HepG2 (cell line): ENCODE results near the gene FBXW12. TPM values are rescaled to one million over a fixed set of nuclear protein-coding genes. Genes with fewer than 3 reads are reported as not detected.

Experiments used
- EP300 ChIP-seq, 3 experiments: sonication (generic) in 1 of 3; formaldehyde crosslinking in 1 of 3; IDR thresholded peaks; 2 replicates each; pipeline versions ENCODE4 v1.5.1 to v1.6.1; 2011 to 2020; ENCODE audit warnings: low read depth in 2 of 3, low read length in 2 of 3, borderline replicate concordance in 1 of 3, improper control_type of control experiment in 1 of 3, mild to moderate bottlenecking in 1 of 3, missing genetic modification reagents in 1 of 3, moderate library complexity in 1 of 3
- KAT2B ChIP-seq: fragments of 150-350 bp; IDR thresholded peaks from 2 replicates; pipeline ENCODE4 v1.6.1; 2014; ENCODE audit warnings: low read depth, low read length, borderline replicate concordance
- KLF15 ChIP-seq: sonication (generic); formaldehyde crosslinking; IDR thresholded peaks from 2 replicates; pipeline ENCODE4 v1.8.1; 2023; ENCODE audit warnings: borderline replicate concordance, mild to moderate bottlenecking, inconsistent platforms, missing genetic modification reagents, mixed read lengths
- KMT2B ChIP-seq: IDR thresholded peaks from 2 replicates; pipeline ENCODE4 v1.6.1; 2016; ENCODE audit warnings: missing genetic modification reagents, missing compliant biosample characterization
- SRY ChIP-seq: sonication (generic); formaldehyde crosslinking; IDR thresholded peaks from 2 replicates; pipeline ENCODE4 v1.8.0; 2022; ENCODE audit warnings: mild to moderate bottlenecking, missing genetic modification reagents
- ZNF431 ChIP-seq: sonication (generic); formaldehyde crosslinking; IDR thresholded peaks from 2 replicates; pipeline ENCODE4 v1.9.0; 2022; ENCODE audit warnings: missing genetic modification reagents, low read depth, mild to moderate bottlenecking, borderline replicate concordance
- ZNF567 ChIP-seq: sonication (generic); formaldehyde crosslinking; IDR thresholded peaks from 2 replicates; pipeline ENCODE4 v1.8.1; 2023; ENCODE audit warnings: mild to moderate bottlenecking, missing genetic modification reagents, borderline replicate concordance
- ZNF788 ChIP-seq: sonication (generic); formaldehyde crosslinking; IDR thresholded peaks from 2 replicates; pipeline ENCODE4 v1.5.0; 2020; ENCODE audit warnings: mild to moderate bottlenecking, missing genetic modification reagents, borderline replicate concordance
- polyA plus RNA-seq, 8 experiments: library from polyadenylated mRNA; depleted of rRNA in 3 of 8; stranded (reverse) in 7 of 8; unstranded in 1 of 8; fragments of >200 nt; fragmentation: Illumina TruSeq in 4 of 8; extraction: Trizol in 4 of 8; gene quantifications; 2 replicates each; pipeline versions ENCODE4 v1.2.1 to v1.2.3, GENCODE V29; 2011 to 2016; ENCODE audit warnings: low read depth in 4 of 8, missing spikeins in 1 of 8, mixed read lengths in 1 of 8; ENCODE audit not compliant: insufficient read depth in 1 of 8
- total RNA-seq, 5 experiments: library from RNA; depleted of rRNA; stranded (reverse); fragments of >200 nt; fragmentation: Illumina TruSeq; extraction: Trizol; gene quantifications; 2 replicates each; pipeline ENCODE4 v1.2.3, GENCODE V29; 2016; ENCODE audit warnings: low read depth in 1 of 5
- TF ChIP-seq, protein P1 (sequence below): sonication (generic); formaldehyde crosslinking; IDR thresholded peaks from 2 replicates; pipeline ENCODE4 v1.5.0; 2020; ENCODE audit warnings: mild to moderate bottlenecking, missing genetic modification reagents, borderline replicate concordance
- TF ChIP-seq, protein P2 (sequence below): sonication (generic); formaldehyde crosslinking; IDR thresholded peaks from 2 replicates; pipeline ENCODE4 v1.4.0; 2020; ENCODE audit warnings: mild to moderate bottlenecking, missing genetic modification reagents
- TF ChIP-seq, protein P3 (sequence below): IDR thresholded peaks from 2 replicates; pipeline ENCODE4 v1.6.1; 2016; ENCODE audit warnings: missing compliant biosample characterization, missing genetic modification reagents, borderline replicate concordance
- TF ChIP-seq, protein P4 (sequence below): sonication (generic); formaldehyde crosslinking; conservative IDR thresholded peaks from 2 replicates; pipeline ENCODE4 v1.4.0; 2020; ENCODE audit warnings: missing genetic modification reagents
- TF ChIP-seq, protein P5 (sequence below): sonication (generic); formaldehyde crosslinking; conservative IDR thresholded peaks from 2 replicates; pipeline ENCODE4 v1.4.0; 2020; ENCODE audit warnings: mild to moderate bottlenecking, missing genetic modification reagents, moderate library complexity
- TF ChIP-seq, protein P6 (sequence below): sonication (generic); formaldehyde crosslinking; IDR thresholded peaks from 2 replicates; pipeline ENCODE4 v1.8.0; 2022; ENCODE audit warnings: missing genetic modification reagents, low read depth, mild to moderate bottlenecking, borderline replicate concordance

The FBXW12 gene
- total and polyA plus RNA-seq, 2 of the 13 experiments (the other 11 are each of a cell fraction or from before 2014, with no cell fraction given): not detected

DNA sequence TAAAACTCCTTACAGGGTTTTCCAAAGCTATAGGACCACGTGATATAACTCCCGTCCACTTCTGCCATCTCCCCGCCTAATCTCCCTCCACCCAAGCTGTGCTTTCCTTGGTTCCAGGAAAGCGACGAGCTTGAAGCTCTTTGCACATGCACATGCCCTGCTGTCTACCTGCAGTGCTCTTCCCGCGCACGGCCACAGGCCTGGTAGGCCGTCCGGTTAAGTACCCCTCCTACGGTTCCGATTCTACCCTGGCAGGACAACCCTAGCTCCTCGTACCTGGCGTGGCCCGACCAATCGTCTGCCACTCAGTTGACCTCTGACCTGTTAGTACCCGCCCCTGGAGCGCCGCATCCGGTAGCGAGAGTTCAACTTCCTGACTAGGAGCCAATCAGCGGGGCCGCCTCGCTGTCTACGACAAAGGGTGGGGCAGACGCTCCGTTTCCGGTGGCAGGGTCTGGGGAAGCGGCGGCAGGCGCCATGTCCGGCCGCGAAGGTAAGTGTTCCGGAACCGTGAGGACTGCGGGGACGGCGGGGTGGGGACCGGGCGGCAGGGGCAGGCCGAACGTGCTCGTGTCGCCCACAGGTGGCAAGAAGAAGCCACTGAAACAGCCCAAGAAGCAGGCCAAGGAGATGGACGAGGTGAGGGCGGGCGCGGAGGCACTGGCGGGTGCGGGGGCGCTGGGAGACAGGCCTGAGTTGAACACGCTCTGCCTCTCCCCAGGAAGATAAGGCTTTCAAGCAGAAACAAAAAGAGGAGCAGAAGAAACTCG lies 68.0 kb downstream of the FBXW12 start, which contains the start of the genes CCDC51 and TMA7 (continued):
- TF ChIP-seq, protein P1, sequence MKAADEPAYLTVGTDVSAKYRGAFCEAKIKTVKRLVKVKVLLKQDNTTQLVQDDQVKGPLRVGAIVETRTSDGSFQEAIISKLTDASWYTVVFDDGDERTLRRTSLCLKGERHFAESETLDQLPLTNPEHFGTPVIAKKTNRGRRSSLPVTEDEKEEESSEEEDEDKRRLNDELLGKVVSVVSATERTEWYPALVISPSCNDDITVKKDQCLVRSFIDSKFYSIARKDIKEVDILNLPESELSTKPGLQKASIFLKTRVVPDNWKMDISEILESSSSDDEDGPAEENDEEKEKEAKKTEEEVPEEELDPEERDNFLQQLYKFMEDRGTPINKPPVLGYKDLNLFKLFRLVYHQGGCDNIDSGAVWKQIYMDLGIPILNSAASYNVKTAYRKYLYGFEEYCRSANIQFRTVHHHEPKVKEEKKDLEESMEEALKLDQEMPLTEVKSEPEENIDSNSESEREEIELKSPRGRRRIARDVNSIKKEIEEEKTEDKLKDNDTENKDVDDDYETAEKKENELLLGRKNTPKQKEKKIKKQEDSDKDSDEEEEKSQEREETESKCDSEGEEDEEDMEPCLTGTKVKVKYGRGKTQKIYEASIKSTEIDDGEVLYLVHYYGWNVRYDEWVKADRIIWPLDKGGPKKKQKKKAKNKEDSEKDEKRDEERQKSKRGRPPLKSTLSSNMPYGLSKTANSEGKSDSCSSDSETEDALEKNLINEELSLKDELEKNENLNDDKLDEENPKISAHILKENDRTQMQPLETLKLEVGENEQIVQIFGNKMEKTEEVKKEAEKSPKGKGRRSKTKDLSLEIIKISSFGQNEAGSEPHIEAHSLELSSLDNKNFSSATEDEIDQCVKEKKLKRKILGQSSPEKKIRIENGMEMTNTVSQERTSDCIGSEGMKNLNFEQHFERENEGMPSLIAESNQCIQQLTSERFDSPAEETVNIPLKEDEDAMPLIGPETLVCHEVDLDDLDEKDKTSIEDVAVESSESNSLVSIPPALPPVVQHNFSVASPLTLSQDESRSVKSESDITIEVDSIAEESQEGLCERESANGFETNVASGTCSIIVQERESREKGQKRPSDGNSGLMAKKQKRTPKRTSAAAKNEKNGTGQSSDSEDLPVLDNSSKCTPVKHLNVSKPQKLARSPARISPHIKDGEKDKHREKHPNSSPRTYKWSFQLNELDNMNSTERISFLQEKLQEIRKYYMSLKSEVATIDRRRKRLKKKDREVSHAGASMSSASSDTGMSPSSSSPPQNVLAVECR (CRISPR knock-in tag): peak; percentile 91
- TF ChIP-seq, protein P2, sequence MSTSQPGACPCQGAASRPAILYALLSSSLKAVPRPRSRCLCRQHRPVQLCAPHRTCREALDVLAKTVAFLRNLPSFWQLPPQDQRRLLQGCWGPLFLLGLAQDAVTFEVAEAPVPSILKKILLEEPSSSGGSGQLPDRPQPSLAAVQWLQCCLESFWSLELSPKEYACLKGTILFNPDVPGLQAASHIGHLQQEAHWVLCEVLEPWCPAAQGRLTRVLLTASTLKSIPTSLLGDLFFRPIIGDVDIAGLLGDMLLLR (CRISPR knock-in tag): peak; percentile 90
- TF ChIP-seq, protein P3, sequence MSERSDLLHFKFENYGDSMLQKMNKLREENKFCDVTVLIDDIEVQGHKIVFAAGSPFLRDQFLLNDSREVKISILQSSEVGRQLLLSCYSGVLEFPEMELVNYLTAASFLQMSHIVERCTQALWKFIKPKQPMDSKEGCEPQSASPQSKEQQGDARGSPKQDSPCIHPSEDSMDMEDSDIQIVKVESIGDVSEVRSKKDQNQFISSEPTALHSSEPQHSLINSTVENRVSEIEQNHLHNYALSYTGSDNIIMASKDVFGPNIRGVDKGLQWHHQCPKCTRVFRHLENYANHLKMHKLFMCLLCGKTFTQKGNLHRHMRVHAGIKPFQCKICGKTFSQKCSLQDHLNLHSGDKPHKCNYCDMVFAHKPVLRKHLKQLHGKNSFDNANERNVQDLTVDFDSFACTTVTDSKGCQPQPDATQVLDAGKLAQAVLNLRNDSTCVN: 0 out of 2 replicates have a peak, but pooled peaks have one; percentile 44
- TF ChIP-seq, protein P4, sequence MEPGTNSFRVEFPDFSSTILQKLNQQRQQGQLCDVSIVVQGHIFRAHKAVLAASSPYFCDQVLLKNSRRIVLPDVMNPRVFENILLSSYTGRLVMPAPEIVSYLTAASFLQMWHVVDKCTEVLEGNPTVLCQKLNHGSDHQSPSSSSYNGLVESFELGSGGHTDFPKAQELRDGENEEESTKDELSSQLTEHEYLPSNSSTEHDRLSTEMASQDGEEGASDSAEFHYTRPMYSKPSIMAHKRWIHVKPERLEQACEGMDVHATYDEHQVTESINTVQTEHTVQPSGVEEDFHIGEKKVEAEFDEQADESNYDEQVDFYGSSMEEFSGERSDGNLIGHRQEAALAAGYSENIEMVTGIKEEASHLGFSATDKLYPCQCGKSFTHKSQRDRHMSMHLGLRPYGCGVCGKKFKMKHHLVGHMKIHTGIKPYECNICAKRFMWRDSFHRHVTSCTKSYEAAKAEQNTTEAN: no peak; the same call in 1 of the 2 replicates
- TF ChIP-seq ZNF567 (CRISPR knock-in tag) (no peak), SRY (CRISPR knock-in tag) (peak; percentile 31; the same call in 1 of the 2 replicates), ZNF431 (CRISPR knock-in tag) (peak; percentile 53), KAT2B (no peak), EP300 (IDR thresholded peaks at IDR 0.05; ENCODE audit: low read depth in 2 of 2, low read length in 2 of 2) (no peak), EP300 (CRISPR knock-in tag; IDR thresholded peaks at IDR 0.05; ENCODE audit: borderline replicate concordance) (peak; percentile 25; the same call in 1 of the 2 replicates), KLF15 (CRISPR knock-in tag) (peak; percentile 65; the same call in 1 of the 2 replicates), KMT2B (peak; percentile 90), ZNF788 (CRISPR knock-in tag) (peak; percentile 94)
- TF ChIP-seq, protein P5, sequence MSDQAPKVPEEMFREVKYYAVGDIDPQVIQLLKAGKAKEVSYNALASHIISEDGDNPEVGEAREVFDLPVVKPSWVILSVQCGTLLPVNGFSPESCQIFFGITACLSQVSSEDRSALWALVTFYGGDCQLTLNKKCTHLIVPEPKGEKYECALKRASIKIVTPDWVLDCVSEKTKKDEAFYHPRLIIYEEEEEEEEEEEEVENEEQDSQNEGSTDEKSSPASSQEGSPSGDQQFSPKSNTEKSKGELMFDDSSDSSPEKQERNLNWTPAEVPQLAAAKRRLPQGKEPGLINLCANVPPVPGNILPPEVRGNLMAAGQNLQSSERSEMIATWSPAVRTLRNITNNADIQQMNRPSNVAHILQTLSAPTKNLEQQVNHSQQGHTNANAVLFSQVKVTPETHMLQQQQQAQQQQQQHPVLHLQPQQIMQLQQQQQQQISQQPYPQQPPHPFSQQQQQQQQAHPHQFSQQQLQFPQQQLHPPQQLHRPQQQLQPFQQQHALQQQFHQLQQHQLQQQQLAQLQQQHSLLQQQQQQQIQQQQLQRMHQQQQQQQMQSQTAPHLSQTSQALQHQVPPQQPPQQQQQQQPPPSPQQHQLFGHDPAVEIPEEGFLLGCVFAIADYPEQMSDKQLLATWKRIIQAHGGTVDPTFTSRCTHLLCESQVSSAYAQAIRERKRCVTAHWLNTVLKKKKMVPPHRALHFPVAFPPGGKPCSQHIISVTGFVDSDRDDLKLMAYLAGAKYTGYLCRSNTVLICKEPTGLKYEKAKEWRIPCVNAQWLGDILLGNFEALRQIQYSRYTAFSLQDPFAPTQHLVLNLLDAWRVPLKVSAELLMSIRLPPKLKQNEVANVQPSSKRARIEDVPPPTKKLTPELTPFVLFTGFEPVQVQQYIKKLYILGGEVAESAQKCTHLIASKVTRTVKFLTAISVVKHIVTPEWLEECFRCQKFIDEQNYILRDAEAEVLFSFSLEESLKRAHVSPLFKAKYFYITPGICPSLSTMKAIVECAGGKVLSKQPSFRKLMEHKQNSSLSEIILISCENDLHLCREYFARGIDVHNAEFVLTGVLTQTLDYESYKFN (CRISPR knock-in tag): peak; percentile 43; the same call in 1 of the 2 replicates
- TF ChIP-seq, protein P6, sequence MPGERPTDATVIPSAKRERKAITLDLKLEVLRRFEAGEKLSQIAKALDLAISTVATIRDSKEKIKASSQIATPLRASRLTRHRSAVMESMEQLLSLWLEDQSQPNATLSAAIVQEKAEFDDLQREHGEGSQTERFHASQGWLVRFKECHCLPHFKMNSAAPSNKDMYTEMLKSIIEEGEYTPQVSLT: no peak
